Globus pallidus (tissue), 1 donor: ENCODE measurements around the gene SLC25A3.
A peak's percentile ranks its signal among the peaks of the same experiment; 100 is the strongest.
"Not testable (repeated sequence)": the region's sequence is repeated elsewhere in the genome, so short reads cannot be mapped to it uniquely, and the experiment has no call there.

Source experiments
- DNase-seq: peaks from one replicate; pipeline ENCODE4 v3.0.0-alpha.2; 2015; ENCODE audit warnings: low spot score

SLC25A3 gene

GRCh38 chr12:98593351-98594049, at the start of gene SLC25A3:
SLC25A3 (plus strand) TSS chr12:98593686; CDS start chr12:98593979, 293 bp downstream.
- peak; percentile 98 for DNase-seq

GRCh38 chr12:98543701-98544100, 49.8 kb upstream of the SLC25A3 start:
- DNase-seq = no peak

DNA sequence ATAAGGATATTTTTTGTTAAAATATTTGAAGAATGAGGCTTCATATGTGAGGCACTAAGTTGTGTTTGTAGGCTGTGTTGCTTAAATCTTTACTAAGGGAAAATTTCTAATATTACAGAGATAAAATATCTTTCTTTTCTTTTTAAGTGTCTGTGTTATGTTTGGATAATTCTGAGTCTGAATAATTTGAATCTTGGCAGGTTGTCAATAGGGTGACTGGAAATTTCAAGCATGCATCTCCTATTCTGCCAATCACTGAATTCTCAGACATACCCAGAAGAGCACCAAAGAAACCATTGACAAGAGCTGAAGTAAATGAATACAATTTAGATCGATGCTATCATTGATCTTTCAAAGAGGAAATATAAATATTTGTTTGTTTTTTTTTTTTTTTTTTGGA, 48.7 kb upstream of the SLC25A3 start:
- DNase-seq = no peak

- no peak for DNase-seq
Observed at GRCh38 chr12:98549371-98550110, 43.9 kb upstream of the SLC25A3 start.

DNA sequence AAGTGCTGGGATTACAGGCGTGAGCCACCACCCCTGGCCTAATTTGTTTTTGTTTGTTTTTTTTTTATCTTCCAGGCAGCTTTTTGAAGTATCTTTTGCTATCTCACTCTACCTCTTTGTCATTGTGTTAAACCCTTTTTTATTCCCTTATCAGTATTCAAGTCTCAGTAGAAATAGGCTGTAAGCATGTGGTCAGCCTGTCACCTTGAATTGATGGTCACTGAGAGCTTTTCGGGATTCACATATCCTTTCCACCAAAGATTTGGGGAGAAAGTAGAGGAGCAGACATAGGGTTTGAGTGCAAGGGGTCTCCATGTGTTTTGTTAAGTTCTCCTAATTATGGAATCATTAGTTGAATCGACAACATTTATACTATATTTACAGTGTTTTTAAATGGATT, 41.7 kb upstream of the SLC25A3 start:
- DNase-seq = no peak

DNA sequence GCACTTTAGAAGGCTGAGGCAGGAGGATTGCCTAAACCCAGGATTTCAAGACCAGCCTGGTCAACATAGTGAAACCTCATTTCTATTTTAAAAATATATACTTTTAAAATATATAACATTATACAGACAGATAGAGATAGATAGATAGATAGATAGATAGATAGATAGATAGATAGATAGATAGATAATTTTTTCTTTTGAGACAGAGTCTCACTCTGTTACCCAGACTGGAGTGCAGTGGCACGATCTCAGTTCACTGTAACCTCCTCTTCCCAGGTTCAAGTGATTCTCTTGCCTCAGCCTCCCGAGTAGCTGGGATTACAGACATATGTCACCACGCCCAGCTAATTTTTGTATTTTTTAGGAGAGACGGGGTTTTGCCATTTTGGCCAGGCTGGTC, 35.4 kb upstream of the SLC25A3 start:
- not testable (repeated sequence) for DNase-seq

DNA sequence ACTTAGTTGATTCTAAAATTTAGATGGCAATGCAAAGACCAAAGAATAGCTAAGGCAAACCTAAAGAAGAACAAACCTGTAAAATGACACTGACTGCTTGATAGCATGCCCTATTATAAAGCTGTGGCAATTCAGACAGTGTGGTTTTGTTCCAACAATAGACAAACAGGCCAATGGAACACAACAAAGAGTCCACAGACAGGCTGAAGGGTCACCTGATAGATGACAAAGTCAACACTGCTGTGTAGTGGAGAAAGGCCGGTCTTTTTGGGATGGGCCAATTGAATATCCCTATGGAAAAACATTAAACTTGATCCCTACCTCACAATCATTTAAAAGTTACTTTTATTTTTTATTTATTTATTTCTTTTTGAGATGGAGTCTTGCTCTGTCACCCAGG, 33.8 kb upstream of the SLC25A3 start:
- DNase-seq = peak; percentile 84

DNA sequence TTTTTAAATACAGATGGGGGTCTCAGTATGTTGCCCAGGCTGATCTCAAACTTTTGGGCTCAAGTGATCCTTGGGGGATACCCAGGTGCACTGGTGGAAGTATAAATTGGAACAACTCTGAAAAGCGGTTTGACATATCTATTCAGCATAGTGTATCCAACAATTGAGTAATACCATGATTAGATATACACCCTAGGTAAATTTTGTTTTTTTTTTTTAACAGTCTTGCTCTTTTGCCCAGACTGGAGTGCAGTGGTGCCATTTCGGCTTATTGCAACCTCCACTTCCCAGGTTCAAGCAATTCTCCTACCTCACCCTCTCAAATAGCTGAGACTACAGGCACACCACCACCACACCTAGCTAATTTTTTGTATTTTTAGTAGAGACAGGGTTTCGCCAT, 31.6 kb upstream of the SLC25A3 start:
- DNase-seq = no peak

DNA sequence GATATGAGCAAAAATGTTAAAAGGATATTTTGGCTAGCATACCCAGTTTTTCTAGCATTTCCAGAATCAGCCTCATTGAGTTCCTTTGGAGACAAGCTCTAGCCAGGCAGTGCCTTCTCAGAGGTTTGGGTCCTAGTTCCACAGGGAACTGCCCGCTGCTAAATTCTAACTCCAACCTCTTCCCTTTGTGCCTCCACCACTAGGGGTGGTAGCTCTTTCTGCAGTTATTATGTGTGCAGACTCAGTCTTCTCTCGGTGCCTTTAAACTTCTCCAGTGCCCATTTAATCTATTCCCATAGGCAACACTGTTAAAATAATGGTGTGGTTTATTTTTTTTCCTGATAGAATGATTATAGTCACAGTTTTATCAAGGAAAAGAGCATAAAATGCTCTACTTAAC, 21.5 kb upstream of the SLC25A3 start:
- no peak for DNase-seq

DNA sequence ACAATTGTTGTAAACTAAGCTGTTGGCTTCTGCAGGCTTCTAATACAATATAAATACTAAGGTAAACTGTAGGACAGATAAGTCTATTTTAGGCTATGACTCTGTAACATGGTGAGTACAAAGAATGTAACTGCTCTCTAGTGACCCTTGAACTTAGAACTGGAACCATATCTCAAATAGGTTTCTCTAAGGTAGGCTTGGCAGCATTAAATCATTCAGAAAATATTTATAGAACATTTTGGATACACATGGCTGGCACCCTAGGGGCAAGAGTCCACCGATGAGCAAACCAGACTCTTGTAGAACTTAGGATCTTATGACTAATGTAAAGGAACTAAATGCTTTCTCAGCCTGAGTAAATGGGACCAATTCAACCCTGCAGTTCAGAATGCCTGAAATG, 19.4 kb upstream of the SLC25A3 start:
- no peak for DNase-seq

- DNase-seq = no peak
Observed at GRCh38 chr12:98575013-98575412, 18.5 kb upstream of the SLC25A3 start.

GRCh38 chr12:98576795-98577194, 16.7 kb upstream of the SLC25A3 start:
- DNase-seq = not testable (repeated sequence)

DNA sequence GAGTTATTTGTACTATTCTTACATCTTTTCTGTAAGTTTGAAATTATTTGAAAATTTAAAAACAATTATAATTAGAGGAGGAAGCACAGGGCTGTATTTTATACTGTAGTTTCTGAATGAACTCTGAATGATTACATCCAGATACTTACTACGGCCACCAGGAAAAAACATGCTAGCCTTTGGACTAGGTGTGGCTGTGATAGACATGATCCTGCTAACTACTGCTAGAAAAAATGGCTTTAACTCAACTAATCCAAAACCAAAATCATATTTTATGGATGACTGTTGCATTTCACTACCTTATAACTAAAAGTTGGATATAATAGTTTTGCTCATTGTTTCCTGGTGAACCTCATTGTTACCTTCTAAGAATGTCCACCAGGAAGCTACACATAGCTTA, 15.1 kb upstream of the SLC25A3 start:
- no peak for DNase-seq

- DNase-seq = no peak
Observed at GRCh38 chr12:98578821-98579220, 14.7 kb upstream of the SLC25A3 start.

DNA sequence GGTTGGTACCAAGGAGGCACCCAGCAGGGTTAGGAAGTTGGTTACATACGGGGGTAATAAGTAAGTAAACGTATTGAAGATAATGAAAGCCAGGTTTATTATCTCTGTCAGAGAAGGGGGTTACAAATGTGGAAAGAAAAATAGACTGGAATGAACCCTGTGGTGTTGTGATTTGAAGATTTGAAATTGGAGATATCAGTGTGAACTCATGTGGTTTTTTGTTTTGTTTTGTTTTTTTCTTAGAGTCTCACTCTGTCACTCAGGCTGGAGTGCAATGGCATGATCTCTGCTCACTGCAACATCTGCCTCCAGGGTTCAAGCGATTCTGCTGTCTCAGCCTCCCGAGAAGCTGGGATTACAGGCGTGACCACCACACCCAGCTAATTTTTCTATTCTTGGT, 14.1 kb upstream of the SLC25A3 start:
- DNase-seq = no peak

DNA sequence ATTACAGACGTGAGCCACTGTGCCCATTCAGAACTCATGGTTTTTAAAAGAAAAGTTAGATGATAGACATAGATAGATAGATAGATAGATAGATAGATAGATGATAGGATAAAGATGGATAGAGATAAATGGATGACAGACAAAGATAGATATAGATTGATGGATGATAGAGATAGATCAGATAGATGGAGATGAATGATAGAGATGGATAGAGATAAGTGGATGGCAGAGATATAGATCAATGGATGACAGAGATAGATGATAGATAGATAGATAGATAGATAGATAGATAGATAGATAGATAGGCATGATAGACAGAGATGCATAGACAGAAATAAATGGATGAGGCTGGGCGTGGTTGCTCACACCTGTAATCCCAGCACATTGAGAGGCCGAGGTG, 13.7 kb upstream of the SLC25A3 start:
- DNase-seq = no peak

DNA sequence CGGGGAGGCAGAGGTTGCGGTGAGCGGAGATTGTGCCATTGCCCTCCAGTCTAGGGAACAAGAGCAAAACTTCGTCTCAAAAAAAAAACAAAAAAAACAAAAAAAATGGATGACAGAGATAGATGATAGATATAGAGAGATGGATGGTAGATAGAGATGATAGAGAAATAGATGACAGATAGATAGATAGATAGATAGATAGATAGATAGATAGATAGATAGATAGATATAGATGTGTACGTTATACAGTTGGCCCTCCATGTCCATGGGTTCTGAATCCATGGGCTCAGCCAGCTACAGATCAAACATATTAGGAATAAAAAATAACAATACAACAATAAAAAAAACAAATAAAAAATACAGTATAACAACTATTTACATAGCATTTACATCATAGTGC, 12.8 kb upstream of the SLC25A3 start:
- DNase-seq = no peak

- DNase-seq = no peak
Observed at GRCh38 chr12:98581101-98581500, 12.4 kb upstream of the SLC25A3 start.

DNA sequence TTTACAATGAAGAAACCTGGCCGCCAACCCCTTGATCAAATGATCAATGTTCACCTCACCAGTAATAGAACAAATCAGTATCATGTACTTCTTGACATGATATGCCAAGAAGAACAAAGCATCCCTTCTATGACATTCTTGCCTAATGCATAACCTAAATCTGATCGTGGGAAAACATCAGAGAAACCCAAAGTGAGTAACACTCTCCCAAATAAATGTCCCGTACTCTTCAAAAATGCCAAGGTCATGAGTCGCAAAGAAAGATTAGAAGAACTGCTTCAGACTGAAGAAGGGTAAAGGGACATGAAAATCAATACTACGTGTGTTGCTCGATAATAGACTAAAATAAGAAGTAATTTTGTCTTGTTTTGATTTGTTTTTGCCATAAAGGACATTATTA, 11.4 kb upstream of the SLC25A3 start:
- DNase-seq = no peak

DNA sequence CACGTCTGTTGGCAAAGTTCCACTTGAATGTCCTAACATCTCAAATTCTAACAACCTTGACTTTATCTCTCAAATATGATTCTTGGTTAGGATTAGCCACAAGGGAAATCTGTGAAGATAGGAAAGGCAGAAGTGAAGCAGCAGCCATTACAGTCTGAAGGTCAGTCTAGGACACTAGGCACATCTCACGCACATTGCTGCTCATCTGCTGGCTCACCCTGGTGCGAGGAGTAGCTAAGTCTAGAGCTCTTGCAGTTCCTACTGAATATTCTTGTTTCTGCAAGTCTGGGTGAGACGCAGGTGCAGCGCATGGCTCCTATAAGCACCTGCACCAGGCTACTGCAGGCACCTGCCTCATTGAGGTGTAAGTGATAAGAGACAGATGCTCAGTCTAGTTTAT, 6.4 kb upstream of the SLC25A3 start:
- DNase-seq = no peak

- no peak for DNase-seq
Observed at GRCh38 chr12:98591209-98591608, 2.3 kb upstream of the SLC25A3 start.

DNA sequence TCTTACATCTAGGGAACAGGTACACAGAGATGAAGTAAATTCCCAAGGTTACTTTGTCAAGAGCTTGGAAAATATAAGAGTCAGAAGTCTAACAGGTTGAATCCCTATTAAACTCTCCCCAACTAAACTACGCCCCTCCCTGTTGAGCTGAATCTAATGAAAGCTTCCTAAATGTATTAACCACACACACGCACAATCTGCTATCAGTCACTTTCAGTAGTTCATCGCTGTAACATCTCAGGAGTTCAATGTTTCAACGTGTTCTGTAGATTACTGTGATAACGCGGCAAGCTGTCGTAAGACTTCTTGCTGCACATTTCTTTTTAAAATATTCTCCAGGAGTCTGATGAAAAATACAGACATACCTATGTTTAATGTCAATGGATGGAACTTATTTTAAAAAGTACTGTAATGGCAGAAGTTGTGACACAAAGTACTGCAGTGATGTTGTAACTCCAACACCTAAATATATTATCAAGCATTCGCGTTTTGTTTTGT, 612 bp upstream of the SLC25A3 start:
- DNase-seq = no peak

GRCh38 chr12:98594050-98594835, 757 bp downstream of the SLC25A3 start:
- no peak for DNase-seq
